NCI-H2196 treated with DMSO at 0.1 percent for 48 hours (cell line): ENCODE data around the gene BABAM2.

Source experiments
- DNase-seq: peaks from one replicate; lab custom pipeline; 2025; ENCODE audit not compliant: unreplicated experiment; lab: John Stamatoyannopoulos, UW

BABAM2 gene

DNA sequence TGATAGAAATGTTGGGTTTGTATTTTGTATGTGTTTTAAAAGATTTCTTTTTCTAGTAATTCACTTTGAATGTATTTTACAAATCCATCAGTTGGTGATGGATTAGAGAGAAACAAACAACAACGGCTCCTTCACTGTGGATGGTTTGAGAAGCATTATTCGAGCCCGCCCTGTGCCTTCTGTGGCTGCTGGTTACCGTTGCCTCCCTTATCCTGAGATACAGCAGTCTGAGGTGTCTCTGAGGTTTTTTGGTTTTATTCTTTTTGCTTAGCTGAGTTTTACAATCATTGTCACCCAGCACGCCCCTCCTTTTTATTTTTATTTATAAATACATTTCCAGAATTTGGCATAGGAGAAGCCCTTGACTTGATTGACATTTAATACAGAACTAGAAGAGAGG lies 168.3 kb downstream of the BABAM2 start:
- DNase-seq, result no peak

DNA sequence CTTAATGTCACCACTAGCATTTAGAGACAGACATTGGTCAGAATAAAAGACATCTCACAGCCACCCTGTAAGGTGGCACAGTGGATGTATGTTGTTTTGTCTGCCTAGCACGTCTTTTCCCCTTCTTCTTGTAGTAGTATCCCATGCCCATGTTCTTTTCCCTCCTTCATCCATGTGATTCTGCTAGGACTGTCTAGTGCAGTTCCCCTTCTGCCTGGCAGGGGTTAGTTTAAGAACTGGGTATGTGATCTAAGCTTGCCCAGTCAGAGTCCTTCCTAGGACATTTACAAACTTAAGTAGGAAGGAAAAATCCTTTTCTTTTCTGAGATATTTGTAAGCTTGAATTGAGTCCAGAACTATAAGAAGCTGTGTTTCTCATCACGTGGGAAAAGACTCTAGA lies 172.3 kb downstream of the BABAM2 start:
- no peak for DNase-seq

- DNase-seq, result no peak
Measured at GRCh38 chr2:28063492-28063962, 173.0 kb downstream of the BABAM2 start.

GRCh38 chr2:28067602-28068001 lies 177.1 kb downstream of the BABAM2 start:
- DNase-seq, result no peak

- no peak for DNase-seq
Measured at GRCh38 chr2:28068088-28068487, 177.6 kb downstream of the BABAM2 start.

DNA sequence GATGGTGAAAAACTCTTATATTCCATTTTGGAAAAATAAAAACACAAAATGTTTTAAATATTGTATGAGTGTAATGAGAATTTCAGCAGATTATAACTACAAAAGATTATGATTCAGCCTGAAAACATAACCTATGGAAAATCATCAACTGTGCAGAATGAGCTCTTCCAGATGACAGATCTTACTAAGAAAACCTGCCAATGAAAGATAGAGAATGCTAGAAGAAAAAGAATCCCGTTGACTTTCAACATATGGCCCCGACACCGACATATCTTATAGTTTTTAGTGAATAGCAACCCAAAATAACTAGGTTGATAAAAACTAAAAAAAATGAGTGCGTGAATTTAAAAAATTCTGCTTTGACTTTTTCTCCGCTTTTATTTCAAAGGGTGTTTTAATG lies 178.0 kb downstream of the BABAM2 start:
- DNase-seq, result no peak

- no peak for DNase-seq
Measured at GRCh38 chr2:28071221-28071620, 180.7 kb downstream of the BABAM2 start.

GRCh38 chr2:28074137-28074536 lies 183.6 kb downstream of the BABAM2 start:
- DNase-seq, result no peak

DNA sequence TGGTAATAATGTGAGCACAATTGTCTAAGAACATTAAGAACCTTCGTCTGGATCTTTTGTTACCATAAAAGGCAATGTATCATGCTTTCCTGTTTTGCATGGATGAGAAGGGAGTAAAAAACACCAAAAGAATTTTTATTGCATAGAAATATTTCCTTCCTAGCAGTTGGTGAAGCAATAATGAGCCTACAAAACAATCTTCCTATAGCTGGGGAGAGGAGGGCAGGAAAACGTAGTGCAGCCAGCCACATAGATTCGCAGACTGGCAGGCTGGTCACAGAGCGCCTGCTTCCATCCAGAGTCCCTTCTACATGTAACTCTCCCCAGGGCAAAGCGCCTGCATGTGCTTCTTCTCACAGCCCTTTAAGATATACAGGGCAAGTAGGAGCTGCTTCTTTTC lies 190.4 kb downstream of the BABAM2 start:
- DNase-seq, result no peak

DNA sequence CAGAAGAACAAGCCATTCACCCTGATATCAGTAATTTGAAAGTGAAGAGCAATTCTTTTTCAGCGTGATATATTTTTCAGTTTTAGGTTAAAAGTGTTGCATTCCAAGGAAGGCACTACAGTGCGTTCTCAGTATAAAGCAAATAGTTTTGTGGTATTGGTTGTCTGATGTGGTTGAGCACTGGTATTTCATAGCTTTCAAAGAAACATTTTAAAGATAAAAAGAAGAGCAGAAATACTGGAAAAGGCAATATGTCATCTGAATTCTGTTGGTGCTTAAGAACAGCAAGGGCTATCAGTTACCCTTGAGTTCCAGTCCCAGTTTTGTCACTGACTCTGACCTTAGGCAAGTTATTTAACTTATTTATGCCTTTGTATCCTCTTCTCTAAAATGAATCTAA lies 191.6 kb downstream of the BABAM2 start:
- no peak for DNase-seq

DNA sequence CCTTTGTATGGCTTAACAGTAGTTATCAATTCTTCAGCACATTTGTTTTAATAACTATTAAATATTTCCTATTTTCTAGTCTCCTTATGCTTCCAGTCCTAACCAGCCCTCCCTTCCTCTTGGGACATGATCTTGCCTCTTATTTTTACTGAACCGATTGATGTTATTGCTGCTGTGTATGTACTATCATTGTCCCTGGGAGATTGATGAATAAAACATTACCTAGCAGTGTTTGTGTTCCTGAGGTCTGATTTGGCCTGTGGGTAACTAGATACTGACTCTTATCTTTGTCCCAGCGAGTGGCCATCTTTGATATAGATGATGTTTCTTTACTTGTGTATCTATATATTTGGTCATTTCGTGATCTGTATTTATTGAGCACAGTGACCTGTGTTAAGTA lies 192.9 kb downstream of the BABAM2 start:
- DNase-seq, result no peak

DNA sequence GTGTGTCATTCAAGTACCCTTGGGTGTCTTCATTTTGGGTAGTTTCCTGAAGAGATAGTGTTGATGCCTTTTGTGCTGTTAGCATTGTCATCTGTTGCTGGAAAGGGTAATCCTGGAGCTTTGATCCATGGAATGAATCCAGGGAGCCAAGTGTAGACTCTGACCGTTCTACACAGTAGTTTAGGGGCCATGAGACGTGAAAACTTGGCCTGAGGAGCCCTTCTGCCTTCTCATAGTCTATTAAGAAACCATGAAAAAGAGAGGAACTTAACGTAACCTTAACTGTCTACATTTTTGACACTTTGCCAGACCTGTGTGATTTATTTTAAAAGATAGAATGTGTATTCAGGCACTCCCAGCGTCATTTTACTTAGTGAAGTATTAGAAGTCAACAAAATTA lies 194.0 kb downstream of the BABAM2 start:
- DNase-seq, result no peak

GRCh38 chr2:28085201-28085600 lies 194.7 kb downstream of the BABAM2 start:
- no peak for DNase-seq

GRCh38 chr2:28086611-28087010 lies 196.1 kb downstream of the BABAM2 start:
- no peak for DNase-seq

DNA sequence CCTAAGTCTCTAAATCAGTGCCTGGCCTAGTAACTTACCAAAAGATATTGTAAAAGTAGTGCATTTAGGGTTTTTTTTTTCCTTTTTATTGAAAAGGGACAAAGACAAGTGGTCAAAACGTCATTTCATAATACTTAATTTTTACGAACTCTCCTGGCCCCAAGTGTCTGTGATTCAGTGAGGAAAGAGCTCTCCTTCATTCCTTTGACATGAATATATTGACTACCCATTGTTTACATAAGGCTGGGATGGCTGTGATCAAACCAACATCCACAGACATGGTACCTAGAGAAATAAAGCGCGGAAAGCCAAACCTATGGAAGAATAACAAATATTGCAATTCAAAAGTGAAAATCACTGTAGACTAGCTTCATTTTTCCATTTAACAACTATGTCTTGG lies 198.4 kb downstream of the BABAM2 start:
- no peak for DNase-seq

- DNase-seq, result no peak
Measured at GRCh38 chr2:28089486-28089885, 199.0 kb downstream of the BABAM2 start.

- no peak for DNase-seq
Measured at GRCh38 chr2:28093308-28093707, 202.8 kb downstream of the BABAM2 start.

DNA sequence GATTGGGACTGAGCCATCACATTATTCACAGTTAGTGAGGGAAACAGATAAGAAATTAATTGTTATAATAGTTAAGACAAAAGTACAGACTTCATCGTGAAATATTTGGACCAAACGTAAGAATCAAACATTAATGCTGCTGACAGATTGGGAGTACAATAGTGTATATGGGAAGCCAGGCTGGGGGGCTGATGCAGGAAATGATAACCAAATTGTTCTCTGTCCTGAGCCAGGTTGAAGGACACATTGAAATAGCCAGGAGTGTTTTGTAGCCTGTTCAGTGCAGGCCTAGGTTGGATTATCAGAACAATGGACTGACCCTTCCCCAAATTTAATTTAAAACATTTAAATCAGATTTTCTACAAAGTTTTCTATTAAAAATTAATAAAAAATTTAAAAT lies 203.2 kb downstream of the BABAM2 start:
- DNase-seq, result no peak

GRCh38 chr2:28094739-28095138 lies 204.2 kb downstream of the BABAM2 start:
- no peak for DNase-seq

GRCh38 chr2:28095622-28096021 lies 205.1 kb downstream of the BABAM2 start:
- DNase-seq, result no peak

DNA sequence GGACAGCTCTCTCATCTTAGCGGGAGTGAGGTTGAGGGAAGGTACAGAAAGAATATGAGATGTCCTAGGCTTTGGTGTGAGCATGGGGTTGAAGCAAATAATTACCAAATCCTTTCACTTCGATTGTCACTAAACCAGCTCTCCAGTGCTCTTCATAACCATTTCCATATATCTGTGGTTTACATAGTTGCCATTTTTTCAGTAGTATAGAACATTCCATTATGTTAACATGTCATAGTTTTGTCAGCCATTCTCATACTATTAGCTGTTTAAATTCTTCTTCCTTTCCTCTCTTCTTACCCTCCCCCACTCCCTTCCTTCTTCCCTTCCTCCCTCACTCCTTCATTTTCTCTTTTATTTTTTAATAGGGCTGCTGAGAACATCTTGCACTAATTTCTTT lies 205.9 kb downstream of the BABAM2 start:
- no peak for DNase-seq

DNA sequence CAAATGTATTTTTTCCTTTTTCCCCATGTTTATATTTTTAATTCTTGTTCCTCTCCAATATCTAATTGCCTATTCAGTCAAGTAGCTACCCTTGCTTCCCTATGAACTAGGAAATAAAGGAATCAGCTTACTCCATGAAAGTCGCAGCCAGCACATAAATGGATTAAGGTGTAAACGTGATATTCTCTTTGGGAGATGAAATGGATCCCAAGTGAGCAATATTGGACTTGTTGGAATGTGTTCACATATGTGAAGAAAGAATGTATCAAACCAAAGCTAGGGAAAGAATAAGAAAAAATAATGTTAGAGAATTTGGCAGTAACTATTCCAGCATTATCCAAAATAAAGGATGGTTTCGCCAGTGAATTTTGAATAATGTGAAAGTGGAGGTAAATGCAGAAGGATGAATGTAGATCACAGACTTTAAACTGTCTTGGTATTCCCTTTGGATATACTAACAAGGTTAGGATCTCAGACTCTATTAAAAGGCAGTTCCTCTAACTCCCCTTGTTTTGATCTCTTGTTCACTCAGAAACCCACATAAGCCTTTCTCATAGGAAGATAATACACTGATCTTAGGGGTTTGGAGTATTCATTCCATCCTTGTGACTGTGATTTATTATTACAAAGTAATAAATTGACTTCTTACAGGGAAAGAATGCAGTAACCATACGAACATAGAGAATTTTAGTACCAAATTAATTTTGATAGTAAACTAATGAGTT lies 208.1 kb downstream of the BABAM2 start:
- DNase-seq, result no peak

- DNase-seq, result no peak
Measured at GRCh38 chr2:28101123-28101522, 210.6 kb downstream of the BABAM2 start.
